Sigmoid colon (tissue), 4 donors: ENCODE results near the gene LONP2.

Experiments used
- POLR2A ChIP-seq, 2 donors: fragments of 450-650 bp; IDR thresholded peaks; one replicate each; pipeline ENCODE4 v1.6.1; 2016; ENCODE audit warnings: antibody characterized with exemption in 2 of 2, mild to moderate bottlenecking in 2 of 2, moderate library complexity in 2 of 2
- POLR2AphosphoS5 ChIP-seq, 4 donors: sonication (generic); formaldehyde crosslinking; IDR thresholded peaks; one replicate each; pipeline ENCODE4 v1.6.1; 2017; ENCODE audit warnings: antibody characterized with exemption in 4 of 4
- TF ChIP-seq, protein P1 (sequence below), 4 experiments: fragments of 450-650 bp in 3 of 4; fragments of 200-600 bp in 1 of 4; IDR thresholded peaks; one replicate each; pipeline ENCODE4 v1.5.1; 2016 to 2019; ENCODE audit warnings: antibody characterized with exemption in 4 of 4, mild to moderate bottlenecking in 3 of 4, moderate library complexity in 2 of 4

DNA sequence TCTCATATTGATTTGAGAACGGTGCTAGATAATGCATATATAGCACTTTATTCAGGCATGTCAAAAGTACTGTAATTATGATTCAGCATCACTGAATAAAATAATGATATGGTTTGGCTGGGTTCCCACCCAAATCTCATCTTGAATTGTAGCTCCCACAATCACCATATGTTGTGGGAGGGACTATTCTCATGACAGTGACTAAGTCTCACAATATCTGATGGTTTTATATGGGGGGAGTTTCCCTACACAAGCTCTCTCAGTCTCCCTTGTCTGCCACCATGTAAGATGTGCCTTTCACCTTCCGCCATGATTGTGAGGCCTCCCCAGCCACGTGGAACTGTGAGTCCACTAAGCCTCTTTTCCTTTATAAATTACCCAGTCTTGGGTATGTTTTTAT is 25.6 kb upstream of the LONP2 start:
- TF ChIP-seq, protein P1, sequence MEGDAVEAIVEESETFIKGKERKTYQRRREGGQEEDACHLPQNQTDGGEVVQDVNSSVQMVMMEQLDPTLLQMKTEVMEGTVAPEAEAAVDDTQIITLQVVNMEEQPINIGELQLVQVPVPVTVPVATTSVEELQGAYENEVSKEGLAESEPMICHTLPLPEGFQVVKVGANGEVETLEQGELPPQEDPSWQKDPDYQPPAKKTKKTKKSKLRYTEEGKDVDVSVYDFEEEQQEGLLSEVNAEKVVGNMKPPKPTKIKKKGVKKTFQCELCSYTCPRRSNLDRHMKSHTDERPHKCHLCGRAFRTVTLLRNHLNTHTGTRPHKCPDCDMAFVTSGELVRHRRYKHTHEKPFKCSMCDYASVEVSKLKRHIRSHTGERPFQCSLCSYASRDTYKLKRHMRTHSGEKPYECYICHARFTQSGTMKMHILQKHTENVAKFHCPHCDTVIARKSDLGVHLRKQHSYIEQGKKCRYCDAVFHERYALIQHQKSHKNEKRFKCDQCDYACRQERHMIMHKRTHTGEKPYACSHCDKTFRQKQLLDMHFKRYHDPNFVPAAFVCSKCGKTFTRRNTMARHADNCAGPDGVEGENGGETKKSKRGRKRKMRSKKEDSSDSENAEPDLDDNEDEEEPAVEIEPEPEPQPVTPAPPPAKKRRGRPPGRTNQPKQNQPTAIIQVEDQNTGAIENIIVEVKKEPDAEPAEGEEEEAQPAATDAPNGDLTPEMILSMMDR (IDR thresholded peaks at IDR 0.05) = no peak
- TF ChIP-seq POLR2AphosphoS5 (IDR thresholded peaks at IDR 0.05) (no peak), POLR2A (IDR thresholded peaks at IDR 0.05) (no peak)
